Stimulated activated CD4-positive, alpha-beta T cell treated with anti-CD3 and anti-CD28 coated beads, Interleukin-12 subunit alpha, Interleukin-12 subunit beta, amount 100 ng/mL, for 4 hours (primary cell): ENCODE measurements around the gene TBC1D1.

Source experiments
- DNase-seq: peaks from one replicate; pipeline ENCODE4 v3.0.0-alpha.2; 2020

Gene TBC1D1

GRCh38 chr4:38109370-38109769 is 218.5 kb downstream of the TBC1D1 start:
- DNase-seq = no peak

- DNase-seq = no peak
These were observed 219.0 kb downstream of the TBC1D1 start for GRCh38 chr4:38109896-38110295.

- DNase-seq = no peak
These were observed 220.1 kb downstream of the TBC1D1 start for GRCh38 chr4:38111024-38111423.

- no peak for DNase-seq
These were observed 220.8 kb downstream of the TBC1D1 start for GRCh38 chr4:38111717-38112116.

GRCh38 chr4:38113132-38113531 is 222.2 kb downstream of the TBC1D1 start:
- DNase-seq = no peak

GRCh38 chr4:38113551-38113950 is 222.7 kb downstream of the TBC1D1 start:
- DNase-seq = no peak

- no peak for DNase-seq
These were observed 223.7 kb downstream of the TBC1D1 start for GRCh38 chr4:38114386-38115150.

- DNase-seq = no peak
These were observed 224.7 kb downstream of the TBC1D1 start for GRCh38 chr4:38115601-38116000.

GRCh38 chr4:38117591-38117990 is 226.7 kb downstream of the TBC1D1 start:
- DNase-seq = no peak

- DNase-seq = no peak
These were observed 228.9 kb downstream of the TBC1D1 start for GRCh38 chr4:38119668-38120385.

GRCh38 chr4:38120772-38121171 is 229.9 kb downstream of the TBC1D1 start:
- DNase-seq = no peak

- DNase-seq = no peak
These were observed 231.2 kb downstream of the TBC1D1 start for GRCh38 chr4:38122060-38122459.

GRCh38 chr4:38123555-38123954 is 232.7 kb downstream of the TBC1D1 start:
- DNase-seq = no peak

- DNase-seq = no peak
These were observed 234.1 kb downstream of the TBC1D1 start for GRCh38 chr4:38124961-38125360.

GRCh38 chr4:38125816-38126215 is 234.9 kb downstream of the TBC1D1 start:
- no peak for DNase-seq

GRCh38 chr4:38128478-38129459 is 237.9 kb downstream of the TBC1D1 start:
- DNase-seq = peak; percentile 57

- no peak for DNase-seq
These were observed 238.8 kb downstream of the TBC1D1 start for GRCh38 chr4:38129460-38130227.

GRCh38 chr4:38130884-38131283 is 240.0 kb downstream of the TBC1D1 start:
- DNase-seq = no peak

- DNase-seq = peak; percentile 53
These were observed 240.6 kb downstream of the TBC1D1 start for GRCh38 chr4:38131371-38132091.

GRCh38 chr4:38132107-38132673 is 241.3 kb downstream of the TBC1D1 start:
- peak; percentile 44 for DNase-seq
